Stomach (tissue), 9 donors: Measurements from ENCODE around the gene TMEM176A. TPM values are rescaled to one million over a fixed set of nuclear protein-coding genes. Genes with fewer than 3 reads are reported as not detected.

Experiments used
- DNase-seq, 2 donors: peaks; one replicate each; pipeline versions ENCODE4 v3.0.0 to v3.0.0-alpha.2; 2013 to 2019
- H3K27ac ChIP-seq, 5 donors: fragments of 200-600 bp in 4 of 5; sonication (generic) in 4 of 5; one replicate each; pipeline ENCODE4 v1.5.1; 2013 to 2019; ENCODE audit warnings: mild to moderate bottlenecking in 1 of 5, moderate library complexity in 1 of 5
- H3K27me3 ChIP-seq, 3 donors: fragments of 200-600 bp; sonication (generic); one replicate each; pipeline ENCODE4 v1.5.1; 2017 to 2019; ENCODE audit warnings: mixed run types in 1 of 3
- H3K36me3 ChIP-seq, 4 donors: fragments of 200-600 bp; sonication (generic); 1 replicate in 3 of 4; 2 replicates in 1 of 4; pipeline ENCODE4 v1.5.1; 2016 to 2019
- H3K4me1 ChIP-seq, 4 donors: fragments of 200-600 bp; sonication (generic); one replicate each; pipeline ENCODE4 v1.5.1; 2016 to 2019
- H3K4me3 ChIP-seq, 4 donors: fragments of 200-600 bp; sonication (generic) in 3 of 4; one replicate each; pipeline ENCODE4 v1.5.1; 2016 to 2019; ENCODE audit warnings: mild to moderate bottlenecking in 1 of 4
- H3K9me3 ChIP-seq, 4 donors: fragments of 200-600 bp; sonication (generic); one replicate each; pipeline ENCODE4 v1.5.1; 2016 to 2019
- CTCF ChIP-seq, 7 experiments: fragments of 450-650 bp in 4 of 7; fragments of 200-600 bp in 3 of 7; sonication (generic) in 3 of 7; IDR thresholded peaks; one replicate each; pipeline ENCODE4 v1.5.1; 2016 to 2019; ENCODE audit warnings: antibody characterized with exemption in 7 of 7, control low read depth in 2 of 7, mild to moderate bottlenecking in 1 of 7
- EP300 ChIP-seq: sonication (generic); formaldehyde crosslinking; IDR thresholded peaks from one replicate; pipeline ENCODE4 v1.6.1; 2017; ENCODE audit warnings: antibody characterized with exemption
- POLR2A ChIP-seq, 4 donors: fragments of 450-650 bp; IDR thresholded peaks; one replicate each; pipeline ENCODE4 v1.6.1; 2016; ENCODE audit warnings: antibody characterized with exemption in 4 of 4, control low read depth in 2 of 4, mild to moderate bottlenecking in 1 of 4, moderate library complexity in 1 of 4
- POLR2AphosphoS5 ChIP-seq, 3 donors: sonication (generic); formaldehyde crosslinking; IDR thresholded peaks; one replicate each; pipeline ENCODE4 v1.6.1; 2016; ENCODE audit warnings: antibody characterized with exemption in 3 of 3
- WGBS, 5 donors: extraction: QIAGEN DNeasy Blood & Tissue Kit in 3 of 5; methylation state at CpG; one replicate each; pipeline versions ENCODE4 v1.1.5 to v1.1.7; 2013 to 2018; 5-methylcytosine and 5-hydroxymethylcytosine counted together
- intact Hi-C: fragments of 100-400 bp; cut with DNase I; formaldehyde crosslinking; loops from one replicate; pipeline ENCODE4 v1.15.1; 2023; ENCODE audit warnings: low total_unique reads
- polyA plus RNA-seq, 3 donors: library from polyadenylated mRNA; stranded (reverse); fragments of 200-250 nt; gene quantifications; one replicate each; pipeline ENCODE4 v1.2.3, GENCODE V29; 2013
- total RNA-seq, 5 donors: library from RNA; depleted of rRNA; stranded (reverse); fragments of >200 nt; gene quantifications; one replicate each; pipeline versions ENCODE4 v1.1.0 to v1.2.3, GENCODE V29; 2014 to 2016
- donor health status: healthy with polysubstance abuse.
- donor health status: Bipolar disorder and iron deficiency.
- donor health status: healthy.

TMEM176A gene
- total and polyA plus RNA-seq, 8 donors: 14.7 to 116 (median 38.9) TPM

GRCh38 chr7:150838965-150839650 lies 38.5 kb downstream of the TMEM176A start:
- WGBS, 5 donors: 75 to 83% (median 80%) methylated on average over 7 of the region's 7 CpGs
- intact Hi-C loops: no loop called here
- Histone ChIP-seq H3K27me3 (peaks cover 0 to 10% (median 0%) of the 10 kb centered on the region in 3 donors), H3K36me3 (no peaks in the 10 kb centered on the region), H3K4me3 (no peak overlapping the region), H3K9me3 (no peaks in the 10 kb centered on the region), H3K27ac (no peak overlapping the region), H3K4me1 (no peaks in the 10 kb centered on the region)
- TF ChIP-seq POLR2AphosphoS5 (IDR thresholded peaks at IDR 0.05) (no peak), POLR2A (IDR thresholded peaks at IDR 0.05) (no peak), CTCF (IDR thresholded peaks at IDR 0.05) (no peak), EP300 (no peak)
- DNase-seq: no peak

- DNase-seq: no peak
- Histone ChIP-seq H3K27ac (no peak overlapping the region), H3K9me3 (no peaks in the 10 kb centered on the region), H3K4me3 (no peak overlapping the region), H3K27me3 (no peaks in the 10 kb centered on the region), H3K36me3 (no peaks in the 10 kb centered on the region), H3K4me1 (peaks cover 0 to 7% (median 3%) of the 10 kb centered on the region in 4 donors)
- TF ChIP-seq POLR2A (IDR thresholded peaks at IDR 0.05) (no peak), CTCF (IDR thresholded peaks at IDR 0.05) (no peak), EP300 (no peak), POLR2AphosphoS5 (IDR thresholded peaks at IDR 0.05) (no peak)
- intact Hi-C loops: no loop called here
- whole genome bisulfite sequencing, 5 donors: 86 to 100% (median 92%) methylated on average over 2 to 3 of the region's 3 CpGs
These were observed 41.4 kb downstream of the TMEM176A start for GRCh38 chr7:150842018-150842417.

- DNase-seq: no peak
- 60 to 81% (median 76%) methylated on average over 3 to 4 of the region's 4 CpGs for WGBS, 5 donors
- no peak for TF ChIP-seq EP300
- no peak for TF ChIP-seq CTCF (IDR thresholded peaks at IDR 0.05)
- no peak for TF ChIP-seq POLR2AphosphoS5 (IDR thresholded peaks at IDR 0.05)
- intact Hi-C loops: no loop called here
- Histone ChIP-seq H3K27me3 (no peaks in the 10 kb centered on the region), H3K27ac (no peak overlapping the region), H3K4me3 (no peak overlapping the region), H3K36me3 (no peaks in the 10 kb centered on the region), H3K4me1 (peaks cover 0 to 7% (median 3%) of the 10 kb centered on the region in 4 donors), H3K9me3 (no peaks in the 10 kb centered on the region)
These were observed 42.1 kb downstream of the TMEM176A start for GRCh38 chr7:150842716-150843115.

- WGBS, 5 donors: 16 to 29% (median 22%) methylated on average over 4 of the region's 4 CpGs
- peak in 1 of 2 donors; percentile 66 for DNase-seq
- intact Hi-C loops: no loop called here
- H3K36me3 ChIP-seq: no peaks in the 10 kb centered on the region
- peaks cover 0 to 7% (median 3%) of the 10 kb centered on the region in 4 donors for H3K4me1 ChIP-seq
- H3K4me3 ChIP-seq: no peak overlapping the region
- no peak for TF ChIP-seq POLR2AphosphoS5 (IDR thresholded peaks at IDR 0.05)
- no peaks in the 10 kb centered on the region for H3K9me3 ChIP-seq
- H3K27me3 ChIP-seq: peaks cover 0 to 8% (median 0%) of the 10 kb centered on the region in 3 donors
- no peak overlapping the region for H3K27ac ChIP-seq
These were observed 44.9 kb downstream of the TMEM176A start for GRCh38 chr7:150845421-150845861.
